BLaER1 (cell line): ENCODE results near the gene WNT10A.
A peak's percentile ranks its signal among the peaks of the same experiment; 100 is the strongest.

ENCODE experiments used
- H3K27ac ChIP-seq: shearing (Covaris generic); formaldehyde crosslinking; 2 replicates; pipeline ENCODE4 v1.8.1; 2022
- H3K27me3 ChIP-seq: shearing (Covaris generic); formaldehyde crosslinking; 2 replicates; pipeline ENCODE4 v1.8.1; 2022
- H3K36me3 ChIP-seq: shearing (Covaris generic); formaldehyde crosslinking; 2 replicates; pipeline ENCODE4 v1.8.1; 2022
- H3K4me1 ChIP-seq: shearing (Covaris generic); formaldehyde crosslinking; 2 replicates; pipeline ENCODE4 v1.8.1; 2022
- H3K4me2 ChIP-seq: shearing (Covaris generic); formaldehyde crosslinking; 2 replicates; pipeline ENCODE4 v1.8.1; 2022
- H3K4me3 ChIP-seq: shearing (Covaris generic); formaldehyde crosslinking; 2 replicates; pipeline ENCODE4 v1.8.1; 2022
- H3K9ac ChIP-seq: shearing (Covaris generic); formaldehyde crosslinking; 2 replicates; pipeline ENCODE4 v1.8.1; 2022
- H3K9me3 ChIP-seq: shearing (Covaris generic); formaldehyde crosslinking; 2 replicates; pipeline ENCODE4 v1.8.1; 2022
- H4K20me1 ChIP-seq: shearing (Covaris generic); formaldehyde crosslinking; 2 replicates; pipeline ENCODE4 v1.8.1; 2022
- Cebpa-rat ChIP-seq: shearing (Covaris generic); IDR thresholded peaks from 2 replicates; pipeline ENCODE4 v1.8.1; 2022

The WNT10A gene

GRCh38 chr2:218865396-218865795, 15.3 kb upstream of the WNT10A start:
- no peak overlapping the region for H3K4me3 ChIP-seq
- H3K4me2 ChIP-seq = no peak overlapping the region

GRCh38 chr2:218865999-218866398, 14.7 kb upstream of the WNT10A start:
- H3K9me3 ChIP-seq = no peaks in the 10 kb centered on the region
- no peak overlapping the region for H3K4me2 ChIP-seq
- H3K27ac ChIP-seq = no peak overlapping the region
- peaks cover 19% of the 10 kb centered on the region; the same call in 1 of the 2 replicates for H4K20me1 ChIP-seq
- no peak overlapping the region for H3K4me3 ChIP-seq
- peaks cover 94% of the 10 kb centered on the region for H3K27me3 ChIP-seq
- no peak for TF ChIP-seq Cebpa-rat
- no peaks in the 10 kb centered on the region for H3K36me3 ChIP-seq
- H3K9ac ChIP-seq = no peak overlapping the region
- H3K4me1 ChIP-seq = peaks cover 8% of the 10 kb centered on the region

More at GRCh38 chr2:218865396-218865795, 15.3 kb upstream of the WNT10A start:
- Histone ChIP-seq H3K36me3 (no peaks in the 10 kb centered on the region), H3K4me1 (peaks cover 8% of the 10 kb centered on the region; the same call in 1 of the 2 replicates), H3K27ac (no peak overlapping the region), H4K20me1 (peaks cover 21% of the 10 kb centered on the region; the same call in 1 of the 2 replicates), H3K9me3 (no peaks in the 10 kb centered on the region), H3K27me3 (peaks cover 94% of the 10 kb centered on the region), H3K9ac (no peak overlapping the region)
- no peak for TF ChIP-seq Cebpa-rat

- Histone ChIP-seq H4K20me1 (peaks cover 14% of the 10 kb centered on the region; the same call in 1 of the 2 replicates), H3K36me3 (no peaks in the 10 kb centered on the region), H3K4me3 (no peak overlapping the region), H3K27ac (no peak overlapping the region), H3K4me1 (peaks cover 13% of the 10 kb centered on the region), H3K9ac (no peak overlapping the region), H3K4me2 (no peak overlapping the region), H3K27me3 (peaks cover 94% of the 10 kb centered on the region), H3K9me3 (no peaks in the 10 kb centered on the region)
- no peak for TF ChIP-seq Cebpa-rat
Measured at GRCh38 chr2:218867900-218868299, 12.8 kb upstream of the WNT10A start.

- Histone ChIP-seq H3K9ac (no peak overlapping the region), H3K9me3 (no peaks in the 10 kb centered on the region), H3K4me3 (no peak overlapping the region), H3K4me2 (no peak overlapping the region), H3K4me1 (peaks cover 13% of the 10 kb centered on the region), H3K27me3 (peaks cover 94% of the 10 kb centered on the region), H3K36me3 (no peaks in the 10 kb centered on the region), H4K20me1 (peaks cover 20% of the 10 kb centered on the region; the same call in 1 of the 2 replicates), H3K27ac (no peak overlapping the region)
- TF ChIP-seq Cebpa-rat = no peak
Measured at GRCh38 chr2:218869064-218869463, 11.6 kb upstream of the WNT10A start.

DNA sequence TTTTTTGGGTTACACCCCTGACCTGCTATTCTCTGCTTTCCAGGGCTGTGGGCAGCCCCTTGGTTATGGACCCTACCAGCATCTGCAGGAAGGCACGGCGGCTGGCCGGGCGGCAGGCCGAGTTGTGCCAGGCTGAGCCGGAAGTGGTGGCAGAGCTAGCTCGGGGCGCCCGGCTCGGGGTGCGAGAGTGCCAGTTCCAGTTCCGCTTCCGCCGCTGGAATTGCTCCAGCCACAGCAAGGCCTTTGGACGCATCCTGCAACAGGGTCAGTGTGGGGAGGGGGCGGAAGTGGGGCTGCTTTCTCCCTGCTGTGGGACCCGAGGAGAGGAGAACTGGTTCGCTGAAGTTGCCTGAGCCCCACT, 9.7 kb upstream of the WNT10A start:
- TF ChIP-seq Cebpa-rat = no peak
- H3K27me3 ChIP-seq = peaks cover 98% of the 10 kb centered on the region

GRCh38 chr2:218871345-218872302, 9.0 kb upstream of the WNT10A start:
- H3K36me3 ChIP-seq = no peaks in the 10 kb centered on the region
- H3K4me3 ChIP-seq = peak overlapping the region; percentile 28; the same call in 1 of the 2 replicates
- no peaks in the 10 kb centered on the region for H3K9me3 ChIP-seq
- no peak overlapping the region for H3K27ac ChIP-seq
- peaks cover 99% of the 10 kb centered on the region for H3K27me3 ChIP-seq
- no peak for TF ChIP-seq Cebpa-rat
- H3K4me2 ChIP-seq = peak overlapping the region; percentile 73
- H3K9ac ChIP-seq = no peak overlapping the region
- H4K20me1 ChIP-seq = peaks cover 28% of the 10 kb centered on the region; the same call in 1 of the 2 replicates
- H3K4me1 ChIP-seq = peaks cover 14% of the 10 kb centered on the region

More for the DNA sequence above, 9.7 kb upstream of the WNT10A start:
- no peaks in the 10 kb centered on the region for H3K36me3 ChIP-seq
- H3K4me3 ChIP-seq = peak overlapping the region; percentile 28; the same call in 1 of the 2 replicates
- H3K9me3 ChIP-seq = no peaks in the 10 kb centered on the region
- H3K9ac ChIP-seq = no peak overlapping the region
- peaks cover 28% of the 10 kb centered on the region; the same call in 1 of the 2 replicates for H4K20me1 ChIP-seq
- H3K27ac ChIP-seq = no peak overlapping the region
- H3K4me1 ChIP-seq = peaks cover 13% of the 10 kb centered on the region
- peak overlapping the region; percentile 73 for H3K4me2 ChIP-seq

GRCh38 chr2:218872645-218873358, 7.8 kb upstream of the WNT10A start:
- Histone ChIP-seq H3K4me3 (no peak overlapping the region), H3K27me3 (peaks cover 93% of the 10 kb centered on the region), H3K4me1 (peaks cover 26% of the 10 kb centered on the region), H3K9ac (no peak overlapping the region), H4K20me1 (peaks cover 40% of the 10 kb centered on the region; the same call in 1 of the 2 replicates), H3K4me2 (no peak overlapping the region), H3K27ac (no peak overlapping the region), H3K9me3 (no peaks in the 10 kb centered on the region), H3K36me3 (no peaks in the 10 kb centered on the region)
- no peak for TF ChIP-seq Cebpa-rat

DNA sequence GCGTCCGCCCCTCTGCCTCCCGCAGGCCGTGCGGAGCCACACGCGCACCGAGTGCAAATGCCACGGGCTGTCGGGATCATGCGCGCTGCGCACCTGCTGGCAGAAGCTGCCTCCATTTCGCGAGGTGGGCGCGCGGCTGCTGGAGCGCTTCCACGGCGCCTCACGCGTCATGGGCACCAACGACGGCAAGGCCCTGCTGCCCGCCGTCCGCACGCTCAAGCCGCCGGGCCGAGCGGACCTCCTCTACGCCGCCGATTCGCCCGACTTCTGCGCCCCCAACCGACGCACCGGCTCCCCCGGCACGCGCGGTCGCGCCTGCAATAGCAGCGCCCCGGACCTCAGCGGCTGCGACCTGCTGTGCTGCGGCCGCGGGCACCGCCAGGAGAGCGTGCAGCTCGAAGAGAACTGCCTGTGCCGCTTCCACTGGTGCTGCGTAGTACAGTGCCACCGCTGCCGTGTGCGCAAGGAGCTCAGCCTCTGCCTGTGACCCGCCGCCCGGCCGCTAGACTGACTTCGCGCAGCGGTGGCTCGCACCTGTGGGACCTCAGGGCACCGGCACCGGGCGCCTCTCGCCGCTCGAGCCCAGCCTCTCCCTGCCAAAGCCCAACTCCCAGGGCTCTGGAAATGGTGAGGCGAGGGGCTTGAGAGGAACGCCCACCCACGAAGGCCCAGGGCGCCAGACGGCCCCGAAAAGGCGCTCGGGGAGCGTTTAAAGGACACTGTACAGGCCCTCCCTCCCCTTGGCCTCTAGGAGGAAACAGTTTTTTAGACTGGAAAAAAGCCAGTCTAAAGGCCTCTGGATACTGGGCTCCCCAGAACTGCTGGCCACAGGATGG, 7.1 kb upstream of the WNT10A start:
- no peak overlapping the region for H3K4me2 ChIP-seq
- peaks cover 44% of the 10 kb centered on the region; the same call in 1 of the 2 replicates for H4K20me1 ChIP-seq
- H3K4me3 ChIP-seq = no peak overlapping the region
- TF ChIP-seq Cebpa-rat = no peak
- H3K27ac ChIP-seq = no peak overlapping the region
- peaks cover 91% of the 10 kb centered on the region for H3K27me3 ChIP-seq
- H3K9me3 ChIP-seq = no peaks in the 10 kb centered on the region
- no peaks in the 10 kb centered on the region for H3K36me3 ChIP-seq
- peaks cover 34% of the 10 kb centered on the region for H3K4me1 ChIP-seq
- no peak overlapping the region for H3K9ac ChIP-seq

- peaks cover 61% of the 10 kb centered on the region for H4K20me1 ChIP-seq
- H3K4me1 ChIP-seq = peaks cover 52% of the 10 kb centered on the region
- H3K4me3 ChIP-seq = no peak overlapping the region
- no peak overlapping the region for H3K4me2 ChIP-seq
- no peaks in the 10 kb centered on the region for H3K36me3 ChIP-seq
- no peak for TF ChIP-seq Cebpa-rat
- no peak overlapping the region for H3K9ac ChIP-seq
- no peak overlapping the region for H3K27ac ChIP-seq
- peaks cover 90% of the 10 kb centered on the region for H3K27me3 ChIP-seq
- no peaks in the 10 kb centered on the region for H3K9me3 ChIP-seq
Measured at GRCh38 chr2:218875692-218876246, 4.9 kb upstream of the WNT10A start.
